NCI-H510A treated with DMSO at 0.1 percent for 48 hours (cell line): ENCODE data around the gene TARM1.

Experiments
- DNase-seq: peaks from one replicate; lab custom pipeline; 2025; lab: John Stamatoyannopoulos, UW

Gene TARM1

GRCh38 chr19:54030895-54031586 lies 50.1 kb downstream of the TARM1 start:
- no peak for DNase-seq

GRCh38 chr19:54029930-54030490 lies 51.2 kb downstream of the TARM1 start:
- no peak for DNase-seq

GRCh38 chr19:54029301-54029700 lies 51.9 kb downstream of the TARM1 start:
- DNase-seq = no peak

GRCh38 chr19:54026656-54027055 lies 54.5 kb downstream of the TARM1 start:
- no peak for DNase-seq

- no peak for DNase-seq
Measured at GRCh38 chr19:54024660-54025059, 56.5 kb downstream of the TARM1 start.

- DNase-seq = no peak
Measured at GRCh38 chr19:54023191-54023590, 58.0 kb downstream of the TARM1 start.

- no peak for DNase-seq
Measured at GRCh38 chr19:54021932-54022331, 59.2 kb downstream of the TARM1 start.

- no peak for DNase-seq
Measured at GRCh38 chr19:54021363-54021762, 59.8 kb downstream of the TARM1 start.
